HepG2 (cell line): ENCODE measurements around the gene ADAMTS20. TPM values are rescaled to one million over a fixed set of nuclear protein-coding genes. Genes with fewer than 3 reads are reported as not detected.

Source experiments
- ATAC-seq: fragments of 200-7000 bp; cut with Tn5 transposase; 3 replicates; pipeline ENCODE4 v1.9.1; 2020; ENCODE audit warnings: mild to moderate bottlenecking, moderate library complexity
- BruUV-seq: library from RNA; stranded (reverse); fragments of 400-500 nt; replicated peaks from 2 replicates; lab custom pipeline; 2021; lab: Mats Ljungman, UMichigan
- CTCF ChIA-PET: fragments of 300-600 bp; formaldehyde crosslinking; extraction: SDS; loops from one replicate; lab custom pipeline; 2021; ENCODE audit warnings: low total read pairs, inconsistent platforms, low intra/inter-chr PET ratio; lab: Yijun Ruan, JAX
- POLR2A ChIA-PET: fragments of 350-600 bp; sonication (Branson Sonifier 250); formaldehyde crosslinking; loops from one replicate; lab custom pipeline; 2020; ENCODE audit warnings: antibody characterized with exemption, inconsistent platforms; lab: Yijun Ruan, JAX
- DNase-seq: peaks from one replicate; pipeline ENCODE4 v3.0.0-alpha.2; 2015; ENCODE audit warnings: low spot score
- FAIRE-seq: peaks from 3 replicates; lab custom pipeline; 2011; peaks lifted over from hg19 to GRCh38; lab: Jason Lieb, UNC
- H2AFZ ChIP-seq: one replicate; pipeline ENCODE4 v1.6.1; 2011; ENCODE audit warnings: low read length, inconsistent platforms
- H3K27ac ChIP-seq: fragments of 300-600 bp; 3 replicates; pipeline ENCODE4 v1.8.0; 2011; ENCODE audit warnings: mixed run types, mild to moderate bottlenecking, mixed read lengths, low read length, inconsistent platforms; ENCODE audit not compliant: insufficient read depth; ENCODE audit errors: extremely low read length
- H3K27me3 ChIP-seq, 2 experiments: fragments of 200-600 bp in 1 of 2; 2 replicates in 1 of 2; 3 replicates in 1 of 2; pipeline versions ENCODE4 v1.6.0 to v1.8.0; 2011; ENCODE audit warnings: low read length in 2 of 2, mild to moderate bottlenecking in 2 of 2, moderate library complexity in 2 of 2, inconsistent platforms in 1 of 2; ENCODE audit not compliant: insufficient read depth in 2 of 2, control insufficient read depth in 1 of 2
- H3K36me3 ChIP-seq, 2 experiments: fragments of 200-600 bp in 1 of 2; replicated peaks in 1 of 2; 2 replicates in 1 of 2; 3 replicates in 1 of 2; pipeline versions ENCODE4 v1.5.1 to v1.8.0; 2011; ENCODE audit warnings: low read length in 2 of 2, inconsistent platforms in 1 of 2; ENCODE audit not compliant: insufficient read depth in 2 of 2, control insufficient read depth in 1 of 2
- H3K4me1 ChIP-seq: 2 replicates; pipeline ENCODE4 v1.5.1; 2012; ENCODE audit warnings: low read length, inconsistent platforms; ENCODE audit not compliant: insufficient read depth
- H3K4me2 ChIP-seq: 2 replicates; pipeline ENCODE4 v1.6.0; 2011; ENCODE audit warnings: low read depth, low read length, inconsistent platforms
- H3K4me3 ChIP-seq, 3 experiments: fragments of 200-600 bp in 1 of 3; sonication (generic), shearing (Covaris generic) in 1 of 3; replicated peaks in 1 of 3; 2 replicates each; pipeline ENCODE4 v1.5.1; 2011 to 2016; ENCODE audit warnings: low read length in 3 of 3, inconsistent platforms in 2 of 3, low read depth in 2 of 3, mild to moderate bottlenecking in 2 of 3, control low read depth in 1 of 3, mixed read lengths in 1 of 3; ENCODE audit not compliant: insufficient read depth in 1 of 3
- H3K79me2 ChIP-seq: one replicate; pipeline ENCODE4 v1.6.1; 2011; ENCODE audit warnings: low read length, inconsistent platforms; ENCODE audit not compliant: insufficient read depth
- H3K9ac ChIP-seq: 2 replicates; pipeline ENCODE4 v1.6.0; 2011; ENCODE audit warnings: mild to moderate bottlenecking, low read depth, low read length, inconsistent platforms; ENCODE audit not compliant: insufficient read depth
- H3K9me3 ChIP-seq: 2 replicates; pipeline ENCODE4 v1.5.1; 2012; ENCODE audit warnings: mild to moderate bottlenecking, low read length
- H4K20me1 ChIP-seq: 2 replicates; pipeline ENCODE4 v1.6.0; 2011; ENCODE audit warnings: inconsistent platforms, mild to moderate bottlenecking, low read length, moderate library complexity; ENCODE audit not compliant: insufficient read depth
- BORCS8-MEF2B ChIP-seq: sonication (generic); formaldehyde crosslinking; IDR thresholded peaks from 2 replicates; pipeline ENCODE4 v1.8.0; 2022; ENCODE audit warnings: mild to moderate bottlenecking, missing genetic modification reagents
- CBX1 ChIP-seq: IDR thresholded peaks from one replicate; pipeline ENCODE4 v1.6.1; 2016; ENCODE audit warnings: antibody characterized with exemption, low read depth
- CBX5 ChIP-seq: sonication (generic); formaldehyde crosslinking; IDR thresholded peaks from 2 replicates; pipeline ENCODE4 v1.4.0; 2020; ENCODE audit warnings: missing genetic modification reagents, borderline replicate concordance
- CC2D1A ChIP-seq: sonication (generic); formaldehyde crosslinking; IDR thresholded peaks from 2 replicates; pipeline ENCODE4 v1.8.1; 2023; ENCODE audit warnings: mild to moderate bottlenecking, missing genetic modification reagents
- HCFC1 ChIP-seq: fragments of 150-350 bp; IDR thresholded peaks from 2 replicates; pipeline ENCODE4 v1.6.1; 2014; ENCODE audit warnings: low read depth, low read length
- IRX3 ChIP-seq: sonication (generic); formaldehyde crosslinking; IDR thresholded peaks from 2 replicates; pipeline ENCODE4 v1.8.1; 2023; ENCODE audit warnings: mild to moderate bottlenecking, low read depth, missing genetic modification reagents, borderline replicate concordance
- ISX ChIP-seq: sonication (generic); formaldehyde crosslinking; conservative IDR thresholded peaks from 2 replicates; pipeline ENCODE4 v1.5.0; 2020; ENCODE audit warnings: missing genetic modification reagents
- NFE2L2 ChIP-seq: fragments of 150-350 bp; IDR thresholded peaks from 2 replicates; pipeline ENCODE4 v1.6.1; 2014; ENCODE audit warnings: low read length
- NFYB ChIP-seq: sonication (generic); formaldehyde crosslinking; IDR thresholded peaks from 2 replicates; pipeline ENCODE4 v1.4.0; 2020; ENCODE audit warnings: missing genetic modification reagents
- NR2F6 ChIP-seq, 2 experiments: IDR thresholded peaks; 2 replicates each; pipeline ENCODE4 v1.6.1; 2016; ENCODE audit warnings: antibody characterized with exemption in 1 of 2, mild to moderate bottlenecking in 1 of 2
- PATZ1 ChIP-seq: sonication (generic); formaldehyde crosslinking; IDR thresholded peaks from 2 replicates; pipeline ENCODE4 v1.4.0; 2020; ENCODE audit warnings: missing genetic modification reagents
- RBM22 ChIP-seq: fragments of 200-400 bp; formaldehyde crosslinking; optimal IDR thresholded peaks from 2 replicates; pipeline ENCODE3; 2017; ENCODE audit warnings: mild to moderate bottlenecking, low read length, moderate library complexity
- TRIM24 ChIP-seq: sonication (generic); formaldehyde crosslinking; IDR thresholded peaks from 2 replicates; pipeline ENCODE4 v1.8.0; 2022; ENCODE audit warnings: mild to moderate bottlenecking, missing genetic modification reagents
- ZFX ChIP-seq: sonication (generic); formaldehyde crosslinking; IDR thresholded peaks from 2 replicates; pipeline ENCODE4 v1.4.0; 2020; ENCODE audit warnings: mild to moderate bottlenecking, low read depth, missing genetic modification reagents, moderate library complexity
- ZKSCAN1 ChIP-seq: fragments of 150-350 bp; IDR thresholded peaks from 2 replicates; pipeline ENCODE4 v1.6.1; 2014; ENCODE audit warnings: low read length
- ZNF383 ChIP-seq: sonication (generic); formaldehyde crosslinking; IDR thresholded peaks from 2 replicates; pipeline ENCODE4 v1.4.0; 2020; ENCODE audit warnings: missing genetic modification reagents, mild to moderate bottlenecking, borderline replicate concordance
- ZNF431 ChIP-seq: sonication (generic); formaldehyde crosslinking; IDR thresholded peaks from 2 replicates; pipeline ENCODE4 v1.9.0; 2022; ENCODE audit warnings: missing genetic modification reagents, low read depth, mild to moderate bottlenecking, borderline replicate concordance
- ZNF432 ChIP-seq: sonication (generic); formaldehyde crosslinking; IDR thresholded peaks from 2 replicates; pipeline ENCODE4 v1.5.0; 2020; ENCODE audit warnings: missing genetic modification reagents, mild to moderate bottlenecking, borderline replicate concordance
- ZNF530 ChIP-seq: sonication (generic); formaldehyde crosslinking; IDR thresholded peaks from 2 replicates; pipeline ENCODE4 v1.5.0; 2020; ENCODE audit warnings: low read depth, mild to moderate bottlenecking, missing genetic modification reagents
- ZNF674 ChIP-seq: sonication (generic); formaldehyde crosslinking; IDR thresholded peaks from 2 replicates; pipeline ENCODE4 v1.5.0; 2020; ENCODE audit warnings: low read depth, mild to moderate bottlenecking, missing genetic modification reagents
- WGBS: methylation state at CpG from one replicate; pipeline ENCODE4 v1.1.6; 2017; ENCODE audit warnings: low lambda C conversion rate; 5-methylcytosine and 5-hydroxymethylcytosine counted together
- in situ Hi-C: cut with HindIII; loops from 2 replicates; pipeline ENCODE4 v1.10.0; 2017; ENCODE audit warnings: low pct_unique_long_range_greater_than_20kb; ENCODE audit not compliant: extremely low pct_ligation_motif_present
- intact Hi-C: fragments of 100-400 bp; cut with micrococcal nuclease; formaldehyde crosslinking; loops from one replicate; pipeline ENCODE4 v1.10.0; 2022; ENCODE audit not compliant: unreplicated experiment
- polyA plus RNA-seq, 8 experiments: library from polyadenylated mRNA; depleted of rRNA in 3 of 8; stranded (reverse) in 7 of 8; unstranded in 1 of 8; fragments of >200 nt; fragmentation: Illumina TruSeq in 4 of 8; extraction: Trizol in 4 of 8; gene quantifications; 2 replicates each; pipeline versions ENCODE4 v1.2.1 to v1.2.3, GENCODE V29; 2011 to 2016; ENCODE audit warnings: low read depth in 4 of 8, missing spikeins in 1 of 8, mixed read lengths in 1 of 8; ENCODE audit not compliant: insufficient read depth in 1 of 8
- total RNA-seq, 5 experiments: library from RNA; depleted of rRNA; stranded (reverse); fragments of >200 nt; fragmentation: Illumina TruSeq; extraction: Trizol; gene quantifications; 2 replicates each; pipeline ENCODE4 v1.2.3, GENCODE V29; 2016; ENCODE audit warnings: low read depth in 1 of 5

Gene ADAMTS20
- total and polyA plus RNA-seq, 2 of the 13 experiments (the other 11 are each of a cell fraction or from before 2014, with no cell fraction given) = not detected

GRCh38 chr12:43320281-43320680, 231.7 kb downstream of the ADAMTS20 start:
- DNase-seq (no peak), FAIRE-seq (no peak), ATAC-seq (no peak)
- no peak overlapping the region for H3K9ac ChIP-seq
- in situ Hi-C loops = no loop called here
- no peaks in the 10 kb centered on the region for H4K20me1 ChIP-seq
- ChIA-PET POLR2A (no interaction called here), CTCF (no interaction called here)
- no peaks in the 10 kb centered on the region for H3K79me2 ChIP-seq
- 10% methylated on average over 4 of the region's 4 CpGs for WGBS
- H3K9me3 ChIP-seq = no peaks in the 10 kb centered on the region
- no peak overlapping the region for H3K4me3 ChIP-seq
- no peak for TF ChIP-seq ZNF383 (CRISPR knock-in tag)
- H3K4me1 ChIP-seq = no peaks in the 10 kb centered on the region
- no TSS peak for BruUV-seq
- intact Hi-C loops = no loop called here
- H3K36me3 ChIP-seq = no peaks in the 10 kb centered on the region
- H3K27ac ChIP-seq = no peak overlapping the region
- H3K4me2 ChIP-seq = no peak overlapping the region
- no peaks in the 10 kb centered on the region for H3K27me3 ChIP-seq
- H2AFZ ChIP-seq = no peak overlapping the region

- H3K4me3 ChIP-seq = no peak overlapping the region
- H3K9ac ChIP-seq = no peak overlapping the region
- ATAC-seq (no peak), DNase-seq (no peak), FAIRE-seq (no peak)
- no peaks in the 10 kb centered on the region for H3K36me3 ChIP-seq
- no peaks in the 10 kb centered on the region for H4K20me1 ChIP-seq
- in situ Hi-C loops = no loop called here
- H3K27me3 ChIP-seq = no peaks in the 10 kb centered on the region
- no peak overlapping the region for H3K27ac ChIP-seq
- no peaks in the 10 kb centered on the region for H3K79me2 ChIP-seq
- no peak overlapping the region for H3K4me2 ChIP-seq
- no peaks in the 10 kb centered on the region for H3K4me1 ChIP-seq
- no peaks in the 10 kb centered on the region for H3K9me3 ChIP-seq
- CTCF ChIA-PET = no interaction called here
- 0% methylated on average over 4 of the region's 4 CpGs for WGBS
- intact Hi-C loops = no loop called here
- H2AFZ ChIP-seq = no peak overlapping the region
- no TSS peak for BruUV-seq
- POLR2A ChIA-PET = no interaction called here
- no peak for TF ChIP-seq ZNF530 (CRISPR knock-in tag)
- no peak for TF ChIP-seq CBX1
- TF ChIP-seq HCFC1 = no peak
- TF ChIP-seq IRX3 (CRISPR knock-in tag) = no peak
- TF ChIP-seq NFYB (CRISPR knock-in tag) = no peak
- TF ChIP-seq NFE2L2 = no peak
- no peak for TF ChIP-seq PATZ1 (CRISPR knock-in tag)
- no peak for TF ChIP-seq ZNF432
- no peak for TF ChIP-seq ZFX (CRISPR knock-in tag)
- TF ChIP-seq ISX (CRISPR knock-in tag) = no peak
- TF ChIP-seq NR2F6 (IDR thresholded peaks at IDR 0.05) = no peak
- no peak for TF ChIP-seq NR2F6 (CRISPR knock-in tag; IDR thresholded peaks at IDR 0.05)
- no peak for TF ChIP-seq TRIM24 (CRISPR knock-in tag)
- TF ChIP-seq ZNF674 (CRISPR knock-in tag) = no peak
- TF ChIP-seq CC2D1A (CRISPR knock-in tag) = no peak
- TF ChIP-seq ZNF431 = no peak
- TF ChIP-seq RBM22 = no peak
- no peak for TF ChIP-seq CBX5
- TF ChIP-seq BORCS8-MEF2B (CRISPR knock-in tag) = no peak
- no peak for TF ChIP-seq ZKSCAN1
These were observed 234.0 kb downstream of the ADAMTS20 start for GRCh38 chr12:43318021-43318420.
